Mesothelial cell of epicardium (in vitro differentiated cells): ENCODE results near the gene KRT83. TPM values are rescaled to one million over a fixed set of nuclear protein-coding genes. Genes with fewer than 3 reads are reported as not detected.

Experiments used
- DNase-seq, 2 experiments: peaks; one replicate each; pipeline ENCODE4 v3.0.0; 2021; ENCODE audit warnings: low spot score in 2 of 2; ENCODE audit not compliant: unreplicated experiment in 2 of 2
- H3K27ac Mint-ChIP-seq: 2 replicates; pipeline ENCODE4 v1.8.0; 2021; ENCODE audit warnings: mixed read lengths
- H3K27me3 Mint-ChIP-seq: 2 replicates; pipeline ENCODE4 v1.8.0; 2021; ENCODE audit warnings: low read depth, mixed read lengths
- H3K36me3 Mint-ChIP-seq: 2 replicates; pipeline ENCODE4 v1.8.0; 2021; ENCODE audit warnings: mixed read lengths
- H3K4me1 Mint-ChIP-seq: 2 replicates; pipeline ENCODE4 v1.8.0; 2021; ENCODE audit warnings: mixed read lengths
- H3K4me3 Mint-ChIP-seq: 2 replicates; pipeline ENCODE4 v1.8.0; 2021; ENCODE audit warnings: mild to moderate bottlenecking, moderate library complexity, mixed read lengths
- H3K9me3 Mint-ChIP-seq: 2 replicates; pipeline ENCODE4 v1.8.0; 2021; ENCODE audit warnings: mixed read lengths
- total RNA-seq: library from RNA; stranded (reverse); gene quantifications from 3 replicates; pipeline ENCODE4 v1.2.1, GENCODE V29; 2021
- TF ChIP-seq, protein P1 (sequence below): fragments of 200-600 bp; sonication (generic); IDR thresholded peaks from one replicate; pipeline ENCODE4 v1.5.0; 2021; ENCODE audit warnings: antibody characterized with exemption; ENCODE audit not compliant: unreplicated experiment

Gene KRT83
- total RNA-seq, 1 donor from 2014 or later: not detected

- no peak within 1 kb of the TSS for H3K4me3 Mint-ChIP-seq
- no peak within 1 kb of the TSS for H3K27ac Mint-ChIP-seq
- DNase-seq: no peak
- peaks cover 40% of the 10 kb centered on the region for H3K27me3 Mint-ChIP-seq
- TF ChIP-seq, protein P1, sequence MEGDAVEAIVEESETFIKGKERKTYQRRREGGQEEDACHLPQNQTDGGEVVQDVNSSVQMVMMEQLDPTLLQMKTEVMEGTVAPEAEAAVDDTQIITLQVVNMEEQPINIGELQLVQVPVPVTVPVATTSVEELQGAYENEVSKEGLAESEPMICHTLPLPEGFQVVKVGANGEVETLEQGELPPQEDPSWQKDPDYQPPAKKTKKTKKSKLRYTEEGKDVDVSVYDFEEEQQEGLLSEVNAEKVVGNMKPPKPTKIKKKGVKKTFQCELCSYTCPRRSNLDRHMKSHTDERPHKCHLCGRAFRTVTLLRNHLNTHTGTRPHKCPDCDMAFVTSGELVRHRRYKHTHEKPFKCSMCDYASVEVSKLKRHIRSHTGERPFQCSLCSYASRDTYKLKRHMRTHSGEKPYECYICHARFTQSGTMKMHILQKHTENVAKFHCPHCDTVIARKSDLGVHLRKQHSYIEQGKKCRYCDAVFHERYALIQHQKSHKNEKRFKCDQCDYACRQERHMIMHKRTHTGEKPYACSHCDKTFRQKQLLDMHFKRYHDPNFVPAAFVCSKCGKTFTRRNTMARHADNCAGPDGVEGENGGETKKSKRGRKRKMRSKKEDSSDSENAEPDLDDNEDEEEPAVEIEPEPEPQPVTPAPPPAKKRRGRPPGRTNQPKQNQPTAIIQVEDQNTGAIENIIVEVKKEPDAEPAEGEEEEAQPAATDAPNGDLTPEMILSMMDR: no peak
- peaks cover 4% of the 10 kb centered on the region for H3K4me1 Mint-ChIP-seq
- no peaks in the 10 kb centered on the region for H3K9me3 Mint-ChIP-seq
- H3K36me3 Mint-ChIP-seq: no peaks in the 10 kb centered on the region
Observed at GRCh38 chr12:52366738-52367485, 45.7 kb upstream of the KRT83 start, which contains the start of gene KRT85. KRT85 (minus strand) TSS chr12:52367481; CDS start chr12:52367405, 76 bp downstream.

DNA sequence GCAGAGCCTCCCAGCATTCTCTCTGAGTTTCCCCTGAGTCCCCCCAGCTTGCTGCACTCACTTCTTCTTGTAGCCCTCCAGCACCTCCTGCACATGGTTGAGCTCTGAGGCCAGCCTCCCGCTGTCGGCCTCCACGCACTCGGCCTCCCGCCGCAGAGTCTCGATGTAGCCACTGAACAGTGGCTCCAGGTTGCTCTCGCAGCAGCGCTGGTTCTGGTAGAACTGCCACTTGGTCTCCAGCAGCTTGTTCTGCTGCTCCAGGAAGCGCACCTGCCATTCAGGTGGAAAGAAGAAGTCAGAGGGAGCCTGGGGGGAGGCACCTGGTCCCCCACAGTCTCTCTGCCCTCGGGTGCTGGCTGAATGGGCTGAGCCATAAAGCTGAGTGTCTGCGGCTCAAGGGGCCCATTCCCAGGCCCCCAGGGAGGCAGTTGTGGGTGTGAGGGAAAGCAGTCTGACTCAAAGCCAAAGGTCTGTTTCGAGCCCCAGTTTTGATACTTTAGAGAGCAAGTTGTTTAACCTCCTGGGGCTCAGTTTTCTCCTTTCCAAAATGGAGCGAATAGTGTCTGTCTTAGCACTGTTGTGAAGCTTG lies 43.8 kb upstream of the KRT83 start:
- Mint-ChIP-seq H3K36me3 (no peaks in the 10 kb centered on the region), H3K4me1 (peaks cover 12% of the 10 kb centered on the region), H3K9me3 (no peaks in the 10 kb centered on the region), H3K4me3 (no peak overlapping the region), H3K27ac (no peak overlapping the region), H3K27me3 (peaks cover 34% of the 10 kb centered on the region)
- no peak for DNase-seq
- TF ChIP-seq, protein P1: no peak

DNA sequence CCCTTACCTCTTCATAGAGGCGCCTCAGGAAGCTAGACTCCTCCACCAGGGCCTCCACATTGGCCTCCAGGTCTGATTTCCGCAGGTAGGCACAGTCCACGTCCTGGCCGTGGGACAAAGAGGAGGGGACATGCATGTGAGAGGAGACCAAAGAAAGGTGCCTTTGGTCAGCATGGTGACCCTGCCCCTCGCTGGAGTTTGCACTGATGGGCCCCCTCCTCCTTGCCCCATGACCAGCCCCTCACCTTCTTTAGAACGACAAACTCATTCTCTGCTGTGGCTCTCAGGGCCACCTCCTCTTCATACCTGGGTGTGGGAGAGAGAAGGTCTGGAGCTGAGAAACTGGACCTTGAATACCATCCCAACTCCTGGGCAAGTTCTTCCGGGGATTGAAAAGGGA lies 42.9 kb upstream of the KRT83 start:
- Mint-ChIP-seq H3K9me3 (no peaks in the 10 kb centered on the region), H3K27me3 (peaks cover 31% of the 10 kb centered on the region), H3K36me3 (no peaks in the 10 kb centered on the region), H3K27ac (no peak overlapping the region), H3K4me3 (no peak overlapping the region), H3K4me1 (peaks cover 8% of the 10 kb centered on the region)
- TF ChIP-seq, protein P1: no peak
- DNase-seq: no peak

DNA sequence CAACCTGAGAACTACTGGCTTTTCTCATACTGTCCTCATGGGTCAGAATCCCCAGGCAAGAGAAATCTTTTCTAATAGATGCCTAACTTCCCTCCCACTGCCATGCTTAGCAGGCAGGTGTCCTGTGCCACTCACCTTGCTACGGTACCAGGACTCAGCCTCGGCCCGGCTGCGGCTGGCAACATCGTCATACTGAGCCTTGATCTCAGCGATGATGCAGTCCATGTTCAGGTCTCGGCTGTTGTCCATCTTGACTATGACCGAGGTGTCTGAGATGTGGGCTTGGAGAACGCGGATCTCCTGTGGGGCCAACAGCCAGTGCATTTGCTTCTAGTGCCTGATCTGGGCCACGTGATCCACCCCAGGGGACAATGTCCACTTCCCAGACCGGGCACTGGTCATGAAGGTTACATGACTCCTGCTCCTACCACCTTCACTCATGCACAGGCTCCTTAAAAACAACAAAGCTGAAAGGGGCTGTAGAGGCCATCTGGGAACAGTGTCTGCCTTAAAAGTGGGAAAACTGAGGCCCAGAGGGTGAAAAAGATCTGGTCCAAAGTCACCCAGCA lies 42.0 kb upstream of the KRT83 start:
- peaks cover 23% of the 10 kb centered on the region for H3K27me3 Mint-ChIP-seq
- TF ChIP-seq, protein P1: no peak
- H3K36me3 Mint-ChIP-seq: no peaks in the 10 kb centered on the region
- H3K4me1 Mint-ChIP-seq: peaks cover 8% of the 10 kb centered on the region
- H3K27ac Mint-ChIP-seq: no peak overlapping the region
- no peaks in the 10 kb centered on the region for H3K9me3 Mint-ChIP-seq
- H3K4me3 Mint-ChIP-seq: no peak overlapping the region
- no peak for DNase-seq

DNA sequence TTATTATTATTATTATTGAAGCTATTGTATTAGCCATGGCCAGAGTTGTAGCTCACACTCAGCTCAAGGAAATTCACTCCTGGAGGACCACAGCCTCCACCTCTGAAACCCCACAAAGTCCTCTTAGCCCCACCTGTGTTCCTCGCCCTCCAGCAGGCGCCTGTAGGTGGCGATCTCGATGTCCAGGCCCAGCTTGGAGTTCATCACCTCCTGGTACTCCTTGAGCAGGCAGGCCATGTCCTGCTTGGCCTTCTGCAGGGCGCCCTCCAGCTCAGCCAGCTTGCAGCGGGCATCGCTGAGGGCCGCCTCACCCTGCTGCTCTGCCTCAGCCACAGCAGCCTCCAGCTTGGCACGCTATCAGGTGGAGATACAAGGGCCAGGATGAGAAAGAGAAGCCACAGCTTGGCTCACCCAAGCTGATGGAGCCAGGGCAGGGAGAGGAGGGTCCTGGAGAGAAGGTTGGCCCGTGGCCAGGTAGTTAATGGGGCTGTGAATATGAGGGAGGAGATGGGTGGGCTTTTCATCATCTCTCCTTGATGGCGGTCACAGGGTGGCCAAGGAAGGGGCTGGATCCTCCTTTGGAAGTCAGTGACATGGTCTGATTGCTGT lies 41.0 kb upstream of the KRT83 start:
- H3K27me3 Mint-ChIP-seq: peaks cover 21% of the 10 kb centered on the region
- no peaks in the 10 kb centered on the region for H3K9me3 Mint-ChIP-seq
- H3K4me3 Mint-ChIP-seq: no peak overlapping the region
- H3K27ac Mint-ChIP-seq: no peak overlapping the region
- peak in 1 of 2 experiments; percentile 7 for DNase-seq
- peaks cover 8% of the 10 kb centered on the region for H3K4me1 Mint-ChIP-seq
- TF ChIP-seq, protein P1: no peak
- no peaks in the 10 kb centered on the region for H3K36me3 Mint-ChIP-seq
